Effector memory CD4-positive, alpha-beta T cell (primary cell): Measurements from ENCODE around the gene UBE2QL1.

Experiments used
- DNase-seq, 3 donors: peaks; one replicate each; pipeline ENCODE4 v3.0.0-alpha.2; 2020
- H3K27ac ChIP-seq: 2 replicates; pipeline ENCODE4 v1.7.0; 2013; ENCODE audit warnings: mild to moderate bottlenecking, low read length, moderate library complexity; ENCODE audit not compliant: insufficient read depth, poor library complexity, severe bottlenecking
- H3K27me3 ChIP-seq: replicated peaks from 2 replicates; pipeline ENCODE4 v1.7.0; 2013; ENCODE audit warnings: mild to moderate bottlenecking, low read length; ENCODE audit not compliant: insufficient read depth, control insufficient read depth, poor library complexity, severe bottlenecking
- H3K36me3 ChIP-seq: 2 replicates; pipeline ENCODE4 v1.7.0; 2013; ENCODE audit warnings: mild to moderate bottlenecking, low read length, moderate library complexity; ENCODE audit not compliant: control insufficient read depth, insufficient read depth
- H3K4me1 ChIP-seq: 2 replicates; pipeline ENCODE4 v1.7.0; 2013; ENCODE audit warnings: low read length, mild to moderate bottlenecking; ENCODE audit not compliant: control insufficient read depth, insufficient read depth, poor library complexity, severe bottlenecking
- H3K4me3 ChIP-seq: 2 replicates; pipeline ENCODE4 v1.7.0; 2013; ENCODE audit warnings: low read length, low read depth, mild to moderate bottlenecking; ENCODE audit not compliant: insufficient read depth, poor library complexity, severe bottlenecking
- H3K9me3 ChIP-seq: 2 replicates; pipeline ENCODE4 v1.7.0; 2013; ENCODE audit warnings: mild to moderate bottlenecking, low read length, moderate library complexity; ENCODE audit not compliant: control insufficient read depth

Gene UBE2QL1

GRCh38 chr5:6408627-6409446, 39.8 kb upstream of the UBE2QL1 start:
- no peaks in the 10 kb centered on the region for H3K9me3 ChIP-seq
- no peaks in the 10 kb centered on the region for H3K4me1 ChIP-seq
- no peaks in the 10 kb centered on the region for H3K27me3 ChIP-seq
- DNase-seq: no peak
- H3K4me3 ChIP-seq: no peak overlapping the region
- H3K36me3 ChIP-seq: no peaks in the 10 kb centered on the region
- no peak overlapping the region for H3K27ac ChIP-seq

GRCh38 chr5:6410421-6410820, 38.2 kb upstream of the UBE2QL1 start:
- Histone ChIP-seq H3K27me3 (no peaks in the 10 kb centered on the region), H3K9me3 (no peaks in the 10 kb centered on the region), H3K4me3 (no peak overlapping the region), H3K4me1 (no peaks in the 10 kb centered on the region), H3K36me3 (no peaks in the 10 kb centered on the region), H3K27ac (no peak overlapping the region)
- no peak for DNase-seq

GRCh38 chr5:6411141-6411540, 37.5 kb upstream of the UBE2QL1 start:
- no peak overlapping the region for H3K4me3 ChIP-seq
- H3K36me3 ChIP-seq: no peaks in the 10 kb centered on the region
- no peak for DNase-seq
- no peaks in the 10 kb centered on the region for H3K27me3 ChIP-seq
- no peaks in the 10 kb centered on the region for H3K4me1 ChIP-seq
- H3K27ac ChIP-seq: no peak overlapping the region
- no peaks in the 10 kb centered on the region for H3K9me3 ChIP-seq

GRCh38 chr5:6412811-6413210, 35.8 kb upstream of the UBE2QL1 start:
- no peak for DNase-seq
- Histone ChIP-seq H3K4me1 (no peaks in the 10 kb centered on the region), H3K27ac (no peak overlapping the region), H3K9me3 (no peaks in the 10 kb centered on the region), H3K36me3 (no peaks in the 10 kb centered on the region), H3K27me3 (no peaks in the 10 kb centered on the region), H3K4me3 (no peak overlapping the region)

GRCh38 chr5:6417657-6418056, 31.0 kb upstream of the UBE2QL1 start:
- no peak for DNase-seq
- no peaks in the 10 kb centered on the region for H3K9me3 ChIP-seq

GRCh38 chr5:6418679-6419276, 29.9 kb upstream of the UBE2QL1 start:
- no peaks in the 10 kb centered on the region for H3K27me3 ChIP-seq
- no peaks in the 10 kb centered on the region for H3K4me1 ChIP-seq
- no peak for DNase-seq

More at GRCh38 chr5:6417657-6418056, 31.0 kb upstream of the UBE2QL1 start:
- H3K36me3 ChIP-seq: no peaks in the 10 kb centered on the region
- no peak overlapping the region for H3K27ac ChIP-seq
- no peaks in the 10 kb centered on the region for H3K27me3 ChIP-seq
- H3K4me3 ChIP-seq: no peak overlapping the region
- H3K4me1 ChIP-seq: no peaks in the 10 kb centered on the region

GRCh38 chr5:6419340-6419852, 29.3 kb upstream of the UBE2QL1 start:
- Histone ChIP-seq H3K36me3 (no peaks in the 10 kb centered on the region), H3K4me3 (no peak overlapping the region), H3K27ac (no peak overlapping the region), H3K27me3 (no peaks in the 10 kb centered on the region), H3K9me3 (no peaks in the 10 kb centered on the region), H3K4me1 (no peaks in the 10 kb centered on the region)
- no peak for DNase-seq

More at GRCh38 chr5:6418679-6419276, 29.9 kb upstream of the UBE2QL1 start:
- Histone ChIP-seq H3K4me3 (no peak overlapping the region), H3K9me3 (no peaks in the 10 kb centered on the region), H3K36me3 (no peaks in the 10 kb centered on the region), H3K27ac (no peak overlapping the region)

GRCh38 chr5:6423327-6424109, 25.1 kb upstream of the UBE2QL1 start:
- no peaks in the 10 kb centered on the region for H3K9me3 ChIP-seq
- DNase-seq: no peak
- no peaks in the 10 kb centered on the region for H3K4me1 ChIP-seq
- no peaks in the 10 kb centered on the region for H3K36me3 ChIP-seq
- no peak overlapping the region for H3K27ac ChIP-seq
- H3K27me3 ChIP-seq: peaks cover 4% of the 10 kb centered on the region
- no peak overlapping the region for H3K4me3 ChIP-seq

GRCh38 chr5:6424110-6424659, 24.5 kb upstream of the UBE2QL1 start:
- Histone ChIP-seq H3K27me3 (peaks cover 4% of the 10 kb centered on the region), H3K9me3 (no peaks in the 10 kb centered on the region), H3K4me1 (no peaks in the 10 kb centered on the region), H3K27ac (no peak overlapping the region), H3K36me3 (no peaks in the 10 kb centered on the region), H3K4me3 (no peak overlapping the region)
- no peak for DNase-seq
